ENCODE results near the gene PRR14L.
"Not testable (repeated sequence)": the region's sequence is repeated elsewhere in the genome, so short reads cannot be mapped to it uniquely, and the experiment has no call there.

Gene PRR14L

GRCh38 chr22:31753005-31753633, 3.2 kb upstream of the PRR14L start:
- H3K4me3 ChIP-seq (ENCODE audit: low read length), result peak overlapping the region; percentile 17
- peak overlapping the region; percentile 79 for H3K9ac ChIP-seq (ENCODE audit: low read length)
- H3K36me3 ChIP-seq (ENCODE audit: control insufficient read depth, insufficient read depth, low read length), result no peaks in the 10 kb centered on the region
- H3K9me3 ChIP-seq (ENCODE audit: control insufficient read depth, low read length), result no peaks in the 10 kb centered on the region
- no peaks in the 10 kb centered on the region for H3K27me3 ChIP-seq (ENCODE audit: control insufficient read depth, insufficient read depth, low read length)
- H3K4me1 ChIP-seq (ENCODE audit: control insufficient read depth, insufficient read depth, low read length), result peaks cover 47% of the 10 kb centered on the region

- Histone ChIP-seq H3K27me3 (ENCODE audit: control insufficient read depth, insufficient read depth, low read length) (no peaks in the 10 kb centered on the region), H3K36me3 (ENCODE audit: control insufficient read depth, insufficient read depth, low read length) (no peaks in the 10 kb centered on the region), H3K9ac (ENCODE audit: low read length) (peak overlapping the region; percentile 79), H3K4me3 (ENCODE audit: low read length) (no peak overlapping the region), H3K4me1 (ENCODE audit: control insufficient read depth, insufficient read depth, low read length) (peaks cover 48% of the 10 kb centered on the region), H3K9me3 (ENCODE audit: control insufficient read depth, low read length) (no peaks in the 10 kb centered on the region)
Measured at GRCh38 chr22:31752096-31752847, 2.3 kb upstream of the PRR14L start.

GRCh38 chr22:31750365-31751284, 693 bp upstream of the PRR14L start:
- peaks cover 44% of the 10 kb centered on the region for H3K4me1 ChIP-seq (ENCODE audit: control insufficient read depth, insufficient read depth, low read length)
- no peaks in the 10 kb centered on the region for H3K36me3 ChIP-seq (ENCODE audit: control insufficient read depth, insufficient read depth, low read length)
- H3K27me3 ChIP-seq (ENCODE audit: control insufficient read depth, insufficient read depth, low read length), result no peaks in the 10 kb centered on the region
- no peaks in the 10 kb centered on the region for H3K9me3 ChIP-seq (ENCODE audit: control insufficient read depth, low read length)
- no peak overlapping the region for H3K4me3 ChIP-seq (ENCODE audit: low read length)
- peak overlapping the region; percentile 99 for H3K9ac ChIP-seq (ENCODE audit: low read length)

- Histone ChIP-seq H3K27me3 (ENCODE audit: control insufficient read depth, insufficient read depth, low read length) (no peaks in the 10 kb centered on the region), H3K4me3 (ENCODE audit: low read length) (no peak overlapping the region), H3K9ac (ENCODE audit: low read length) (peak overlapping the region; percentile 99), H3K4me1 (ENCODE audit: control insufficient read depth, insufficient read depth, low read length) (peaks cover 30% of the 10 kb centered on the region), H3K36me3 (ENCODE audit: control insufficient read depth, insufficient read depth, low read length) (no peaks in the 10 kb centered on the region), H3K9me3 (ENCODE audit: control insufficient read depth, low read length) (no peaks in the 10 kb centered on the region)
Measured at GRCh38 chr22:31748490-31748889, 1.4 kb downstream of the PRR14L start.

GRCh38 chr22:31747441-31747840, 2.5 kb downstream of the PRR14L start:
- no peak overlapping the region for H3K9ac ChIP-seq (ENCODE audit: low read length)
- no peaks in the 10 kb centered on the region for H3K27me3 ChIP-seq (ENCODE audit: control insufficient read depth, insufficient read depth, low read length)
- H3K9me3 ChIP-seq (ENCODE audit: control insufficient read depth, low read length), result no peaks in the 10 kb centered on the region
- H3K36me3 ChIP-seq (ENCODE audit: control insufficient read depth, insufficient read depth, low read length), result no peaks in the 10 kb centered on the region
- H3K4me1 ChIP-seq (ENCODE audit: control insufficient read depth, insufficient read depth, low read length), result peaks cover 19% of the 10 kb centered on the region
- H3K4me3 ChIP-seq (ENCODE audit: low read length), result no peak overlapping the region

GRCh38 chr22:31743871-31744270, 6.1 kb downstream of the PRR14L start:
- H3K36me3 ChIP-seq (ENCODE audit: control insufficient read depth, insufficient read depth, low read length), result no peaks in the 10 kb centered on the region
- H3K9me3 ChIP-seq (ENCODE audit: control insufficient read depth, low read length), result no peaks in the 10 kb centered on the region
- H3K9ac ChIP-seq (ENCODE audit: low read length), result no peak overlapping the region
- H3K4me1 ChIP-seq (ENCODE audit: control insufficient read depth, insufficient read depth, low read length), result peaks cover 18% of the 10 kb centered on the region
- no peak overlapping the region for H3K4me3 ChIP-seq (ENCODE audit: low read length)
- H3K27me3 ChIP-seq (ENCODE audit: control insufficient read depth, insufficient read depth, low read length), result no peaks in the 10 kb centered on the region

- peaks cover 8% of the 10 kb centered on the region for H3K4me1 ChIP-seq (ENCODE audit: control insufficient read depth, insufficient read depth, low read length)
- no peaks in the 10 kb centered on the region for H3K36me3 ChIP-seq (ENCODE audit: control insufficient read depth, insufficient read depth, low read length)
- no peaks in the 10 kb centered on the region for H3K27me3 ChIP-seq (ENCODE audit: control insufficient read depth, insufficient read depth, low read length)
- no peaks in the 10 kb centered on the region for H3K9me3 ChIP-seq (ENCODE audit: control insufficient read depth, low read length)
- no peak overlapping the region for H3K4me3 ChIP-seq (ENCODE audit: low read length)
- H3K9ac ChIP-seq (ENCODE audit: low read length), result no peak overlapping the region
Measured at GRCh38 chr22:31742682-31743081, 7.2 kb downstream of the PRR14L start.

- Histone ChIP-seq H3K9ac (ENCODE audit: low read length) (no peak overlapping the region), H3K36me3 (ENCODE audit: control insufficient read depth, insufficient read depth, low read length) (no peaks in the 10 kb centered on the region), H3K27me3 (ENCODE audit: control insufficient read depth, insufficient read depth, low read length) (no peaks in the 10 kb centered on the region), H3K9me3 (ENCODE audit: control insufficient read depth, low read length) (no peaks in the 10 kb centered on the region), H3K4me1 (ENCODE audit: control insufficient read depth, insufficient read depth, low read length) (peaks cover 8% of the 10 kb centered on the region), H3K4me3 (ENCODE audit: low read length) (no peak overlapping the region)
Measured at GRCh38 chr22:31742115-31742514, 7.8 kb downstream of the PRR14L start.

- H3K9me3 ChIP-seq (ENCODE audit: control insufficient read depth, low read length); H3K4me3 ChIP-seq (ENCODE audit: low read length); H3K27me3 ChIP-seq (ENCODE audit: control insufficient read depth, insufficient read depth, low read length); H3K9ac ChIP-seq (ENCODE audit: low read length); H3K36me3 ChIP-seq (ENCODE audit: control insufficient read depth, insufficient read depth, low read length); H3K4me1 ChIP-seq (ENCODE audit: control insufficient read depth, insufficient read depth, low read length): not testable (repeated sequence)
Measured at GRCh38 chr22:31740314-31740713, 9.6 kb downstream of the PRR14L start.

DNA sequence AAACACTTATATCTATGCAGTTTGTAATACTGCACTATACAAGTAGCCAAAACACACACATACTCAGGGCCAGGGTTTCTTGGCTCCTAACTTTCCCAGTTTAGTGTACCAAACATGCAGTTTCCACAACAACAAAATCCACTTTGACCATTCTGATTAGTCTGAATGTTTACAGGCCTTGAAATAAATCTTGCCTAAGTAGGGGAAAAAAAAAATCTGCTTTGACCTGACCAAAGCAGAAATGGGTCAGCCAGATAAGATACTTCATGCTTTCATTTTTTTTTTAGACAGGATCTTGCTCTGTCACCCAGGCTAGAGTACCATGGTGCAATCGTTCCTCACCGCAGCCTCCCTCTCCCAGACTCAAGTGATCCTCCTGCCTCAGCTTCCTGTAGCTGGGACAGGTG, 10.1 kb downstream of the PRR14L start:
- Histone ChIP-seq H3K9me3 (ENCODE audit: control insufficient read depth, low read length) (no peaks in the 10 kb centered on the region), H3K36me3 (ENCODE audit: control insufficient read depth, insufficient read depth, low read length) (no peaks in the 10 kb centered on the region), H3K27me3 (ENCODE audit: control insufficient read depth, insufficient read depth, low read length) (no peaks in the 10 kb centered on the region), H3K4me1 (ENCODE audit: control insufficient read depth, insufficient read depth, low read length) (peaks cover 8% of the 10 kb centered on the region), H3K9ac (ENCODE audit: low read length) (no peak overlapping the region), H3K4me3 (ENCODE audit: low read length) (no peak overlapping the region)

DNA sequence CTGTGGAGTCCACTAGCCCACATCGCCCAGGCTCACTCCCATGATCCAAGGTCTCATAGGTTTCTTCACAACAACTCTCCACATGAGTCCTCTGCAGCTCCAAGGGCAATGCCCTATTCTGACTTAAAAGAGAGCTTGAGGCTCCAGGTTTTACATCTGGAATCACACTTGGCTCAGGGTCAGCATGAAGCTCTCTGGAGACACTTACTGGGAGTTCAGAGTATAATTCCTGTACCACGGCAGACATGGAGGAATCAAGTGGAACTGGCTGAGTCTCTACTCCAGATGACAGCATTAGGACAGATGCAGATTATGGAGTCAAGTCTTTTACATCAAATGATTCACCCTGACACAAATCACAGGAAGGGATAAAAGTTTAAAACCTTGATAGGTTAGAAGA, 11.4 kb downstream of the PRR14L start:
- Histone ChIP-seq H3K9ac (ENCODE audit: low read length) (no peak overlapping the region), H3K9me3 (ENCODE audit: control insufficient read depth, low read length) (no peaks in the 10 kb centered on the region), H3K36me3 (ENCODE audit: control insufficient read depth, insufficient read depth, low read length) (no peaks in the 10 kb centered on the region), H3K4me3 (ENCODE audit: low read length) (no peak overlapping the region), H3K4me1 (ENCODE audit: control insufficient read depth, insufficient read depth, low read length) (peaks cover 8% of the 10 kb centered on the region), H3K27me3 (ENCODE audit: control insufficient read depth, insufficient read depth, low read length) (no peaks in the 10 kb centered on the region)

GRCh38 chr22:31737932-31738331, 12.0 kb downstream of the PRR14L start:
- Histone ChIP-seq H3K9ac (ENCODE audit: low read length) (no peak overlapping the region), H3K27me3 (ENCODE audit: control insufficient read depth, insufficient read depth, low read length) (no peaks in the 10 kb centered on the region), H3K4me1 (ENCODE audit: control insufficient read depth, insufficient read depth, low read length) (peaks cover 9% of the 10 kb centered on the region), H3K9me3 (ENCODE audit: control insufficient read depth, low read length) (no peaks in the 10 kb centered on the region), H3K36me3 (ENCODE audit: control insufficient read depth, insufficient read depth, low read length) (no peaks in the 10 kb centered on the region), H3K4me3 (ENCODE audit: low read length) (no peak overlapping the region)

All from mucosa of stomach (tissue), 1 donor.